WTC11 (cell line): ENCODE data around the gene GDPD3. TPM values are rescaled to one million over a fixed set of nuclear protein-coding genes. Genes with fewer than 3 reads are reported as not detected.

Source experiments
- ATAC-seq: fragments of 200-7000 bp; cut with Tn5 transposase; 2 replicates; pipeline ENCODE4 v1.10.0; 2021; ENCODE audit warnings: mild to moderate bottlenecking, moderate library complexity
- CTCF ChIA-PET: fragments of 300-600 bp; sonication (Branson Sonifier 250); formaldehyde crosslinking; loops from one replicate; lab custom pipeline; 2021; ENCODE audit warnings: antibody characterized with exemption; lab: Charles Lee
- POLR2A ChIA-PET: fragments of 350-600 bp; sonication (Branson Sonifier 250); formaldehyde crosslinking; loops from one replicate; lab custom pipeline; 2021; ENCODE audit warnings: antibody characterized with exemption; lab: Charles Lee
- DNase-seq: peaks from one replicate; pipeline ENCODE4 v3.0.0; 2021; ENCODE audit warnings: low spot score
- H3K27ac Mint-ChIP-seq: 2 replicates; pipeline ENCODE4 v1.8.0; 2021; ENCODE audit warnings: mixed read lengths
- H3K27me3 Mint-ChIP-seq: 2 replicates; pipeline ENCODE4 v1.8.0; 2021; ENCODE audit warnings: low read depth, mild to moderate bottlenecking, moderate library complexity, mixed read lengths
- H3K36me3 Mint-ChIP-seq: 2 replicates; pipeline ENCODE4 v1.8.0; 2021; ENCODE audit warnings: mixed read lengths
- H3K4me1 Mint-ChIP-seq: 2 replicates; pipeline ENCODE4 v1.8.0; 2022; ENCODE audit warnings: mixed read lengths
- H3K4me3 Mint-ChIP-seq: 2 replicates; pipeline ENCODE4 v1.8.0; 2021; ENCODE audit warnings: mild to moderate bottlenecking, moderate library complexity, mixed read lengths
- H3K9me3 Mint-ChIP-seq: 2 replicates; pipeline ENCODE4 v1.8.0; 2021; ENCODE audit warnings: mixed read lengths
- E2F1 ChIP-seq: sonication (generic); formaldehyde crosslinking; IDR thresholded peaks from 2 replicates; pipeline ENCODE4 v1.8.0; 2022; ENCODE audit warnings: mild to moderate bottlenecking, missing genetic modification reagents
- ELF4 ChIP-seq: sonication (generic); formaldehyde crosslinking; IDR thresholded peaks from 2 replicates; pipeline ENCODE4 v1.8.1; 2022; ENCODE audit warnings: low read depth, mild to moderate bottlenecking, moderate library complexity, missing genetic modification reagents
- ESRRA ChIP-seq: sonication (generic); formaldehyde crosslinking; IDR thresholded peaks from 2 replicates; pipeline ENCODE4 v1.8.1; 2022; ENCODE audit warnings: mild to moderate bottlenecking, missing genetic modification reagents, borderline replicate concordance
- ETV6 ChIP-seq: sonication (generic); formaldehyde crosslinking; IDR thresholded peaks from 2 replicates; pipeline ENCODE4 v1.8.1; 2022; ENCODE audit warnings: mild to moderate bottlenecking, missing genetic modification reagents
- FOXK1 ChIP-seq: sonication (generic); formaldehyde crosslinking; IDR thresholded peaks from 2 replicates; pipeline ENCODE4 v1.8.0; 2022; ENCODE audit warnings: mild to moderate bottlenecking, moderate library complexity, missing genetic modification reagents
- FOXP1 ChIP-seq: sonication (generic); formaldehyde crosslinking; IDR thresholded peaks from 2 replicates; pipeline ENCODE4 v1.8.0; 2022; ENCODE audit warnings: missing genetic modification reagents, mild to moderate bottlenecking, moderate library complexity, borderline replicate concordance
- FOXP4 ChIP-seq: sonication (generic); formaldehyde crosslinking; IDR thresholded peaks from 2 replicates; pipeline ENCODE4 v1.8.0; 2022; ENCODE audit warnings: mild to moderate bottlenecking, missing genetic modification reagents
- MYBL2 ChIP-seq: sonication (generic); formaldehyde crosslinking; IDR thresholded peaks from 2 replicates; pipeline ENCODE4 v1.8.1; 2023; ENCODE audit warnings: mild to moderate bottlenecking, moderate library complexity, missing genetic modification reagents
- NR2C2 ChIP-seq: sonication (generic); formaldehyde crosslinking; IDR thresholded peaks from 2 replicates; pipeline ENCODE4 v1.8.0; 2022; ENCODE audit warnings: mild to moderate bottlenecking, missing genetic modification reagents
- PRRX2 ChIP-seq: fragments of 250-450 bp; sonication (Bioruptor Pico); IDR thresholded peaks from 2 replicates; pipeline ENCODE4 v1.8.0; 2021; ENCODE audit warnings: mild to moderate bottlenecking
- RELA ChIP-seq: sonication (generic); formaldehyde crosslinking; IDR thresholded peaks from 2 replicates; pipeline ENCODE4 v1.8.1; 2022; ENCODE audit warnings: missing genetic modification reagents, mild to moderate bottlenecking, borderline replicate concordance
- SMAD3 ChIP-seq: sonication (generic); formaldehyde crosslinking; IDR thresholded peaks from 2 replicates; pipeline ENCODE4 v1.8.0; 2022; ENCODE audit warnings: missing genetic modification reagents, mild to moderate bottlenecking, borderline replicate concordance
- SOX15 ChIP-seq: fragments of 250-450 bp; sonication (Bioruptor Pico); IDR thresholded peaks from 2 replicates; pipeline ENCODE4 v1.9.0; 2021; ENCODE audit warnings: mild to moderate bottlenecking
- TEAD1 ChIP-seq: sonication (generic); formaldehyde crosslinking; IDR thresholded peaks from 2 replicates; pipeline ENCODE4 v1.8.0; 2022; ENCODE audit warnings: mild to moderate bottlenecking, missing genetic modification reagents
- ZBTB21 ChIP-seq: sonication (generic); formaldehyde crosslinking; IDR thresholded peaks from 2 replicates; pipeline ENCODE4 v1.8.1; 2023; ENCODE audit warnings: mild to moderate bottlenecking, missing genetic modification reagents, borderline replicate concordance
- ZNF396 ChIP-seq: fragments of 250-450 bp; sonication (Bioruptor Pico); IDR thresholded peaks from 2 replicates; pipeline ENCODE4 v1.8.0; 2021; ENCODE audit warnings: mild to moderate bottlenecking, moderate library complexity, borderline replicate concordance
- total RNA-seq: library from RNA; stranded (reverse); gene quantifications from 3 replicates; pipeline ENCODE4 v1.2.3, GENCODE V29; 2021
- TF ChIP-seq, protein P1 (sequence below): fragments of 250-450 bp; sonication (Bioruptor Pico); IDR thresholded peaks from 2 replicates; pipeline ENCODE4 v1.9.0; 2021; ENCODE audit warnings: moderate library complexity, mild to moderate bottlenecking, inconsistent platforms, borderline replicate concordance
- TF ChIP-seq, protein P2 (sequence below): fragments of 250-450 bp; sonication (Bioruptor Pico); IDR thresholded peaks from 2 replicates; pipeline ENCODE4 v1.9.0; 2021; ENCODE audit warnings: mild to moderate bottlenecking
- TF ChIP-seq, protein P3 (sequence below): sonication (generic); formaldehyde crosslinking; conservative IDR thresholded peaks from 2 replicates; pipeline ENCODE4 v1.8.1; 2022; ENCODE audit warnings: mild to moderate bottlenecking, missing genetic modification reagents
- TF ChIP-seq, protein P4 (sequence below): sonication (generic); formaldehyde crosslinking; IDR thresholded peaks from 2 replicates; pipeline ENCODE4 v1.8.0; 2023; ENCODE audit warnings: mild to moderate bottlenecking, missing genetic modification reagents
- TF ChIP-seq, protein P5 (sequence below): sonication (generic); formaldehyde crosslinking; IDR thresholded peaks from 2 replicates; pipeline ENCODE4 v1.8.1; 2023; ENCODE audit warnings: mild to moderate bottlenecking, missing genetic modification reagents

The GDPD3 gene
- total RNA-seq, 1 experiment from 2014 or later = 2.5 TPM

DNA sequence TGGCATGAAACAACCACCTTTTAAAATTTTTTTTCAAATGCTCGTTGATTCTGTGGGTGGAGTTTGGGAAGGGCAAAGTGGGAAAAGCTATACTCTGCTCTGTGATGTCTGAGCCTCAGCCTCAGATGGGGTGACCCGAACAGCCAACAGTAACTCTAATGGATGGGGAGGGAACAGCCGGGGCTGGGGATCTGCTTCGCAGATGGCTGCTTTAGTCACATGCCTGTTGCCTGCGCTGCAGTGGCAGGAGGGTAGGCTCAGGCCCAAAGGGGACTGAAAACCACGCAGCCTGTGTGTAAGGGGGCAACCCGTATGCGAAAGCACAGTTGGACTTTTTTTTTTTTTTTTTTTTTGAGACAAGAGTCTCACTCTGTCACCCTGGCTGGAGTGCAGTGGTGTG, 24.6 kb upstream of the GDPD3 start:
- no peak overlapping the region for H3K4me3 Mint-ChIP-seq
- H3K27me3 Mint-ChIP-seq = peaks cover 21% of the 10 kb centered on the region
- no peaks in the 10 kb centered on the region for H3K4me1 Mint-ChIP-seq
- no peak overlapping the region for H3K27ac Mint-ChIP-seq
- H3K36me3 Mint-ChIP-seq = no peaks in the 10 kb centered on the region
- CTCF ChIA-PET = interaction anchor here (0.6 to 1.8 kb wide), 3 partner anchors 10 to 46 kb away, joined by 3 to 13 read pairs (median 5); partner anchors contain the start of genes GDPD3 and TBX6
- ATAC-seq = peak; percentile 26; the same call in 1 of the 2 replicates
- H3K9me3 Mint-ChIP-seq = no peaks in the 10 kb centered on the region
- no peak for TF ChIP-seq SOX15 (CRISPR knock-in tag)
- no peak for TF ChIP-seq ELF4 (CRISPR knock-in tag)
- TF ChIP-seq, protein P1, sequence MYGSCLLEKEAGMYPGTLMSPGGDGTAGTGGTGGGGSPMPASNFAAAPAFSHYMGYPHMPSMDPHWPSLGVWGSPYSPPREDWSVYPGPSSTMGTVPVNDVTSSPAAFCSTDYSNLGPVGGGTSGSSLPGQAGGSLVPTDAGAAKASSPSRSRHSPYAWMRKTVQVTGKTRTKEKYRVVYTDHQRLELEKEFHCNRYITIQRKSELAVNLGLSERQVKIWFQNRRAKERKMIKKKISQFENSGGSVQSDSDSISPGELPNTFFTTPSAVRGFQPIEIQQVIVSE (CRISPR knock-in tag) = no peak
- no peak for TF ChIP-seq NR2C2 (CRISPR knock-in tag)
- TF ChIP-seq PRRX2 (CRISPR knock-in tag) = no peak
- TF ChIP-seq ETV6 = no peak
- TF ChIP-seq ZNF396 (CRISPR knock-in tag) = no peak
- no peak for TF ChIP-seq MYBL2
- no peak for TF ChIP-seq FOXP1 (CRISPR knock-in tag)
- TF ChIP-seq, protein P2, sequence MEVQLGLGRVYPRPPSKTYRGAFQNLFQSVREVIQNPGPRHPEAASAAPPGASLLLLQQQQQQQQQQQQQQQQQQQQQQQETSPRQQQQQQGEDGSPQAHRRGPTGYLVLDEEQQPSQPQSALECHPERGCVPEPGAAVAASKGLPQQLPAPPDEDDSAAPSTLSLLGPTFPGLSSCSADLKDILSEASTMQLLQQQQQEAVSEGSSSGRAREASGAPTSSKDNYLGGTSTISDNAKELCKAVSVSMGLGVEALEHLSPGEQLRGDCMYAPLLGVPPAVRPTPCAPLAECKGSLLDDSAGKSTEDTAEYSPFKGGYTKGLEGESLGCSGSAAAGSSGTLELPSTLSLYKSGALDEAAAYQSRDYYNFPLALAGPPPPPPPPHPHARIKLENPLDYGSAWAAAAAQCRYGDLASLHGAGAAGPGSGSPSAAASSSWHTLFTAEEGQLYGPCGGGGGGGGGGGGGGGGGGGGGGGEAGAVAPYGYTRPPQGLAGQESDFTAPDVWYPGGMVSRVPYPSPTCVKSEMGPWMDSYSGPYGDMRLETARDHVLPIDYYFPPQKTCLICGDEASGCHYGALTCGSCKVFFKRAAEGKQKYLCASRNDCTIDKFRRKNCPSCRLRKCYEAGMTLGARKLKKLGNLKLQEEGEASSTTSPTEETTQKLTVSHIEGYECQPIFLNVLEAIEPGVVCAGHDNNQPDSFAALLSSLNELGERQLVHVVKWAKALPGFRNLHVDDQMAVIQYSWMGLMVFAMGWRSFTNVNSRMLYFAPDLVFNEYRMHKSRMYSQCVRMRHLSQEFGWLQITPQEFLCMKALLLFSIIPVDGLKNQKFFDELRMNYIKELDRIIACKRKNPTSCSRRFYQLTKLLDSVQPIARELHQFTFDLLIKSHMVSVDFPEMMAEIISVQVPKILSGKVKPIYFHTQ (CRISPR knock-in tag) = no peak
- no peak for TF ChIP-seq FOXK1
- TF ChIP-seq, protein P3, sequence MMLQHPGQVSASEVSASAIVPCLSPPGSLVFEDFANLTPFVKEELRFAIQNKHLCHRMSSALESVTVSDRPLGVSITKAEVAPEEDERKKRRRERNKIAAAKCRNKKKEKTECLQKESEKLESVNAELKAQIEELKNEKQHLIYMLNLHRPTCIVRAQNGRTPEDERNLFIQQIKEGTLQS = no peak
- TF ChIP-seq E2F1 (CRISPR knock-in tag) = no peak
- no peak for TF ChIP-seq ZBTB21 (CRISPR knock-in tag)
- no peak for TF ChIP-seq RELA (CRISPR knock-in tag)
- TF ChIP-seq, protein P4, sequence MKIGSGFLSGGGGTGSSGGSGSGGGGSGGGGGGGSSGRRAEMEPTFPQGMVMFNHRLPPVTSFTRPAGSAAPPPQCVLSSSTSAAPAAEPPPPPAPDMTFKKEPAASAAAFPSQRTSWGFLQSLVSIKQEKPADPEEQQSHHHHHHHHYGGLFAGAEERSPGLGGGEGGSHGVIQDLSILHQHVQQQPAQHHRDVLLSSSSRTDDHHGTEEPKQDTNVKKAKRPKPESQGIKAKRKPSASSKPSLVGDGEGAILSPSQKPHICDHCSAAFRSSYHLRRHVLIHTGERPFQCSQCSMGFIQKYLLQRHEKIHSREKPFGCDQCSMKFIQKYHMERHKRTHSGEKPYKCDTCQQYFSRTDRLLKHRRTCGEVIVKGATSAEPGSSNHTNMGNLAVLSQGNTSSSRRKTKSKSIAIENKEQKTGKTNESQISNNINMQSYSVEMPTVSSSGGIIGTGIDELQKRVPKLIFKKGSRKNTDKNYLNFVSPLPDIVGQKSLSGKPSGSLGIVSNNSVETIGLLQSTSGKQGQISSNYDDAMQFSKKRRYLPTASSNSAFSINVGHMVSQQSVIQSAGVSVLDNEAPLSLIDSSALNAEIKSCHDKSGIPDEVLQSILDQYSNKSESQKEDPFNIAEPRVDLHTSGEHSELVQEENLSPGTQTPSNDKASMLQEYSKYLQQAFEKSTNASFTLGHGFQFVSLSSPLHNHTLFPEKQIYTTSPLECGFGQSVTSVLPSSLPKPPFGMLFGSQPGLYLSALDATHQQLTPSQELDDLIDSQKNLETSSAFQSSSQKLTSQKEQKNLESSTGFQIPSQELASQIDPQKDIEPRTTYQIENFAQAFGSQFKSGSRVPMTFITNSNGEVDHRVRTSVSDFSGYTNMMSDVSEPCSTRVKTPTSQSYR = no peak
- no peak for DNase-seq
- POLR2A ChIA-PET = interaction anchor here (0.5 kb wide), 1 partner anchor 179 kb away, joined by 4 read pairs; no protein-coding TSS in a partner anchor

GRCh38 chr16:30136971-30137605, 23.8 kb upstream of the GDPD3 start:
- POLR2A ChIA-PET = no interaction called here
- H3K9me3 Mint-ChIP-seq = no peaks in the 10 kb centered on the region
- H3K36me3 Mint-ChIP-seq = no peaks in the 10 kb centered on the region
- peaks cover 26% of the 10 kb centered on the region for H3K27me3 Mint-ChIP-seq
- no peak overlapping the region for H3K4me3 Mint-ChIP-seq
- H3K4me1 Mint-ChIP-seq = no peaks in the 10 kb centered on the region
- DNase-seq = no peak
- no peak overlapping the region for H3K27ac Mint-ChIP-seq
- ATAC-seq = no peak
- CTCF ChIA-PET = interaction anchor here (1.5 to 1.8 kb wide), 2 partner anchors 24 to 45 kb away, joined by 5 to 13 read pairs; partner anchors contain the start of genes GDPD3 and TBX6
- TF ChIP-seq ESRRA (CRISPR knock-in tag) = no peak
- TF ChIP-seq, protein P5, sequence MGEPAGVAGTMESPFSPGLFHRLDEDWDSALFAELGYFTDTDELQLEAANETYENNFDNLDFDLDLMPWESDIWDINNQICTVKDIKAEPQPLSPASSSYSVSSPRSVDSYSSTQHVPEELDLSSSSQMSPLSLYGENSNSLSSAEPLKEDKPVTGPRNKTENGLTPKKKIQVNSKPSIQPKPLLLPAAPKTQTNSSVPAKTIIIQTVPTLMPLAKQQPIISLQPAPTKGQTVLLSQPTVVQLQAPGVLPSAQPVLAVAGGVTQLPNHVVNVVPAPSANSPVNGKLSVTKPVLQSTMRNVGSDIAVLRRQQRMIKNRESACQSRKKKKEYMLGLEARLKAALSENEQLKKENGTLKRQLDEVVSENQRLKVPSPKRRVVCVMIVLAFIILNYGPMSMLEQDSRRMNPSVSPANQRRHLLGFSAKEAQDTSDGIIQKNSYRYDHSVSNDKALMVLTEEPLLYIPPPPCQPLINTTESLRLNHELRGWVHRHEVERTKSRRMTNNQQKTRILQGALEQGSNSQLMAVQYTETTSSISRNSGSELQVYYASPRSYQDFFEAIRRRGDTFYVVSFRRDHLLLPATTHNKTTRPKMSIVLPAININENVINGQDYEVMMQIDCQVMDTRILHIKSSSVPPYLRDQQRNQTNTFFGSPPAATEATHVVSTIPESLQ (CRISPR knock-in tag) = no peak
- no peak for TF ChIP-seq SMAD3
- TF ChIP-seq TEAD1 (CRISPR knock-in tag) = no peak
- TF ChIP-seq FOXP4 (CRISPR knock-in tag) = no peak
- TF ChIP-seq, protein P1 (CRISPR knock-in tag) = no peak
